Ectodermal cell (in vitro differentiated cells): ENCODE data around the gene NIPAL4.

Experiments used
- H3K27ac ChIP-seq: 2 replicates; pipeline ENCODE4 v1.7.0; 2013; ENCODE audit warnings: mild to moderate bottlenecking, low read depth, low read length; ENCODE audit not compliant: insufficient read depth, poor library complexity, severe bottlenecking
- H3K27me3 ChIP-seq: 2 replicates; pipeline ENCODE4 v1.7.0; 2013; ENCODE audit warnings: mild to moderate bottlenecking, low read length; ENCODE audit not compliant: insufficient read depth, control insufficient read depth, poor library complexity, severe bottlenecking
- H3K36me3 ChIP-seq: one replicate; pipeline ENCODE4 v1.7.0; 2013; ENCODE audit warnings: low read length; ENCODE audit not compliant: control insufficient read depth, insufficient read depth
- H3K4me1 ChIP-seq: one replicate; pipeline ENCODE4 v1.7.0; 2013; ENCODE audit warnings: low read length; ENCODE audit not compliant: control insufficient read depth, insufficient read depth
- H3K4me3 ChIP-seq: 2 replicates; pipeline ENCODE4 v1.7.0; 2013; ENCODE audit warnings: low read depth, low read length, control low read depth; ENCODE audit not compliant: insufficient read depth
- H3K9me3 ChIP-seq: 2 replicates; pipeline ENCODE4 v1.7.0; 2013; ENCODE audit warnings: mild to moderate bottlenecking, low read length, moderate library complexity; ENCODE audit not compliant: control insufficient read depth
- WGBS, 2 experiments: methylation state at CpG; one replicate each; pipeline ENCODE4 v1.1.7; 2013; ENCODE audit warnings: missing lambda C conversion rate in 2 of 2; 5-methylcytosine and 5-hydroxymethylcytosine counted together

NIPAL4 gene

DNA sequence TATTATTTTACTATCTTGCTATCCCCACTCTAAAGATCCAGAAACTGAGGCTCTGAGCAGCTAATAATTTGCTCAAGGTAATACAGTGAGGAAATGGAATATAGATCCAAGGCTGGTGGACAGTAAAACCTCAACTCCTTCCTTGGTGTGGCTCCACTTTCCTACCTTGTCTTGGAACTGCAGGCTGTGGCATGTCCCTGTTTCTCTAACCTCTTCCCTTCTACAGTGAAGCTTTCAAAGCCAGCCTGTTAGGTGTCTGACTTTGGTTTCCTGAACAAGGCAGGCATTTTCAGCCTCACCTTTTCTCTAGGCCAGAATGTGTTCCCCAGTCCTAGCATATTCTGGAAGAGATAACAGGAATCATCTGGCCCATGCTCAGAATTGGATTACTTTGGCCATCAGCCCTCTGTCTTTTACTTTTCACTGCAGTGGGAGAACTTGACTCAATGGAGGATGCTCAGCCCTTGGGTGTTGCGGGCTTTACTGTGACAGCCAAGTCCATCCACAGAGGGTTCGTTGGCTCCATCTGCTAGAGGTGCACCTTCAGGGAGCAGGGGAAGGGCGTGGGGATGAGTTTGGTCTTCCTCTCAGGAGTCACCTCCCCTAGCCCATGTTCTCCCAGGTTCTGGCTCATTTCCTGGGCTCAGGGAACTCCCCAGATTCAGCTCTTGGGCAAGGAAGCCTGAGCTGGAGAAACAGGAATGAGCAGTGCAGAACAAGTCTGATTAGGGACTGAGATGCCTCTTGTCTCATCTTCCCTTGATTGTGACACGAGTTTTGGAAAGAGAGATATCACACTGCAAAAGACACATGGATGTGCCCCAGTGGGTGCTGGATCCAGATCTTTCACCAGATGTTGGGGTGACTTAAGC, 1.1 kb downstream of the NIPAL4 start:
- Histone ChIP-seq H3K27me3 (peaks cover 36% of the 10 kb centered on the region), H3K4me3 (no peak overlapping the region)
- WGBS, 2 experiments: 88 to 90% methylated on average over 4 of the region's 4 CpGs

DNA sequence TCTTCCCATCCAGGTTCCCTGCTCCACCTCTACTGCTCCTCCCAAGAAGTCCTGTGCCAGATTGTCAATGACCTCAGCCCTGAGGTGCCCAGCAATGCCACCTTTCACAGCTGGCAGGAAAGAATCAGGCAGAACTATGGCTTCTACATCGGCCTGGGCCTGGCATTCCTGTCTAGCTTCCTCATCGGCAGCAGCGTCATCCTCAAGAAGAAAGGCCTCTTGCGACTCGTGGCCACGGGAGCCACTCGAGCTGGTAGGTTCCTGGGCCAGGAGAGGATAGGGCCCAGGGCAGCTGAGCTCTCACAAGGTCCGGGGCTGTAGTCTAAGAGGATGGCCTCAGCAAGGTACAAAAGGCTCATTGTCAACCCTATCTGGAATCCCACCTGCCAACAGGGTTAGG, 3.1 kb downstream of the NIPAL4 start:
- Histone ChIP-seq H3K27me3 (peaks cover 36% of the 10 kb centered on the region), H3K4me1 (peaks cover 4% of the 10 kb centered on the region), H3K4me3 (no peak overlapping the region), H3K9me3 (no peaks in the 10 kb centered on the region), H3K36me3 (no peaks in the 10 kb centered on the region), H3K27ac (no peak overlapping the region)
- 86 to 88% methylated on average over 8 of the region's 8 CpGs for WGBS, 2 experiments

More for the DNA sequence above, 1.1 kb downstream of the NIPAL4 start:
- H3K36me3 ChIP-seq: no peaks in the 10 kb centered on the region
- H3K27ac ChIP-seq: no peak overlapping the region
- peaks cover 5% of the 10 kb centered on the region for H3K4me1 ChIP-seq
- no peaks in the 10 kb centered on the region for H3K9me3 ChIP-seq

DNA sequence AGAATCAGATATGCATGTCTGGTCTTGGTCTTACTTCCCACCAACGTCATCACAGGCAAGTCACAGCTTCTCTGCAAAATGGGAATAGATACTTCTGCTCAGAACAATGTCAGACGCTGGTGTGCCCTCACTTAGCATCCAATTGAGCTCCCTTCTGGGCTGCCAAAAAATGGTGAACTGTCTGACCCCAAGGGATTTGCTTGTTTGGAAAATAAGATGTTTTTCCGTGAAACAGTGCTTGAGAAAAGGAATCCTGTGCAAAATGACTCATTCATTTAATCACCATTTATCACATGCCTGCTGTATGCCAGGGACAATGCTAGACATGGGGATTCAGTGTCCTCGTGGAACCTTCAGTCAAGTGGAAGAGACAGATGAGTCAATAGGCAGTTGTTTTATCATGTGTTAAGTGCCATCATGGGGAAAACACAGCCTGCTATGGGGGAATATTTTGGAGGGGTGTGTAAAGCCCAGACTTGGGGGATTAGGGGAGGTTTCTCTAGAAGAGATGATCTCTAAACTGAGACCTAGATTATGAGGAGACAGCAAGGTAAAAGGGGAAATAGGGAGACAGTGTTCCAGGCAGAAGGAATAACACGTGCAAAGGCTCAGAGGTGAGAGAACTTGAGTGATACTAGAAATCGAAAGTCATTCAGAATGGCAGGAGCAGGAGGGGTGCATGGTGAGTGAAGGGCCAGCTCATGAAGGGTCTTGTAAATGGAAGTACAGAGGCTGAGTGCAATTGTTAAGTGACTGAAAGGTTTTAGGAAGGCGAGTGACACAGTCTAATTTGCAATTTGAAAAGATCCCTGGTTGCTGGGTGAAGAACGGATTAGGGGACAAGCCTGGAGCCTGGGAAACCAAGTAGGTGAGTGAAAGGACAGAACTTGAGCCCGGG, 3.9 kb downstream of the NIPAL4 start:
- Histone ChIP-seq H3K36me3 (no peaks in the 10 kb centered on the region), H3K4me1 (no peaks in the 10 kb centered on the region), H3K4me3 (no peak overlapping the region), H3K27ac (no peak overlapping the region), H3K9me3 (no peaks in the 10 kb centered on the region), H3K27me3 (peaks cover 33% of the 10 kb centered on the region)
- 59 to 61% methylated on average over 9 of the region's 9 CpGs for WGBS, 2 experiments

DNA sequence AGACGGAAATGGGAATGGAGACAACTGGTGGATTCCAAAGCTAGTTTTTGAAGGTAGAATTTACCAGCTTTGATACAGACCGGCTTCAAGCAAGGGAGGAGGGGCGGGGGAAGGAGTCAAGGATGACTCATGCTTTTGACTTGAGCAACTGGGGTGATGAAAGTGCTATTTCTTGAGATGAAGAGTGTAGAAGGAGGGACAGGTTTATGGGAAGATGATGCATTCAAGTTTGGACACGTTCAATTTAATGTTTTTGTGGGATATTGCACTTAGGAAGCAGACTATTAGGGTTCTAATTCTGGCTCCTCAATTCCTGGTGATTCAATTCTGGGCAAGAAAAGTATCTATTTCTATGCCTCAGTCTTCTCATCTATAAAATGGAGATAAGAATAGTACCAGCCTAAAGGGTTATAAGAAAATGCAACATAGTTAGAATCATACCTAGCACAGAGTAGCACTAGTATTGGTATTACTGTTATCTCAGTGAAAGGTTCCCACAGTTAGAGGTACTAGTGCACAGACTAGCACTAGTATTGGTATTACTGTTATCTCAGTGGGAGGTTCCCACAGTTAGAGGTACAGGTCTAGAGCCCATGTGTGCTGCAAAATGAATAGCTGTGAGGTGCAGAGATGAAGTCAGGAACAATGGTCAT, 4.6 kb downstream of the NIPAL4 start:
- H3K36me3 ChIP-seq: no peaks in the 10 kb centered on the region
- 22 to 27% methylated on average over 4 of the region's 4 CpGs for WGBS, 2 experiments
- H3K4me3 ChIP-seq: no peak overlapping the region
- H3K9me3 ChIP-seq: no peaks in the 10 kb centered on the region
- peaks cover 25% of the 10 kb centered on the region for H3K27me3 ChIP-seq
- H3K27ac ChIP-seq: no peak overlapping the region
- H3K4me1 ChIP-seq: no peaks in the 10 kb centered on the region

DNA sequence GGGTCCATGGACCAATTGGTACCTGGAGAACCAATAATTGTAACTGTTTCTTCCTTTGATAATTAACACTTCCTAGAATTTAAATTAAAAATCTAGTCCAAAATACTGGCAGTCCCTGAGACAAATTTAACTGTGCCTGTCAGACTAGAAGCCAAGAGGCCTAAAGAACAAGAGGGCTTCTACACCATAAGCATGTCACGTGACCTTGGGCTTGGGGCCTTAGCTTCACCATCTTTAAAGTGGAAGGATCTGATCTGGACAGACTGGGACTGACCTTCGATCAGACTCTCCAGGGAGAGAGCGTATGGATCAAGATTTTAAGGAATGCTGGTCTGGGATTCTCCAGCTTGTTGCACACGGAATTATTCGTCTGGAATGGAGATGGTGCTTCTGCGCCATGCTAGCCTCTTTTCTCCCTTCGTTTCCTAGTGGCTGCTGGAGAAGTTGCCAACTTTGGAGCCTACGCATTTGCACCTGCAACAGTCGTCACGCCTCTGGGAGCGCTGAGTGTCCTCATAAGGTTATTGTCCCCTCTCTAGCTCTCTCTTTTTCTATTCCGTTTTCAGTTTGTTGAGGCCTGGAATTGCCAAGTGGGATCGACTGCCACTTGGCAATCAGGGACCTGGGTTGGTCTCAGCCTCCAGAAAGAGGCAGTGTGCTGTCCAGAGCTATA, 8.4 kb downstream of the NIPAL4 start:
- H3K4me3 ChIP-seq: no peak overlapping the region
- H3K36me3 ChIP-seq: no peaks in the 10 kb centered on the region
- no peaks in the 10 kb centered on the region for H3K27me3 ChIP-seq
- H3K9me3 ChIP-seq: no peaks in the 10 kb centered on the region
- H3K27ac ChIP-seq: no peak overlapping the region
- WGBS, 2 experiments: 94 to 95% methylated on average over 13 of the region's 13 CpGs
- H3K4me1 ChIP-seq: no peaks in the 10 kb centered on the region

DNA sequence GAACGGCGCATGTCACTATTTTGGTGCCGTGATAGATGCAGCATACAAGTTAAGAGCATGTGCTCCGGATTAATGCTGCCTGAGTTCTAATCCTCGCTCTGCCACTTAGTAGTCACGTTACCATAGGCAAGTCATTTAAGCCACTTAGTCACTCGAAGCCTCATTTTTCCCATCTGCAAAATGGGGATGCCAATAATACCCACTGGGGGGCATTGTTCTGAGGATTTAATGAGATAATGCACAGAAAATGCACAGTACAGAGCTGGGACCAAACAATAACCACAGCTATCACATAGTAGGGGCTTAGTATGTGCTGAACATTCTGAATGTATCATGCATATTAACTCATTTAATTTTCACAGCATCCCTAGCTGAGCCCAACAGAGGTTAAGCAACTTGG, 9.1 kb downstream of the NIPAL4 start:
- Histone ChIP-seq H3K27me3 (no peaks in the 10 kb centered on the region), H3K4me3 (no peak overlapping the region), H3K4me1 (no peaks in the 10 kb centered on the region)

DNA sequence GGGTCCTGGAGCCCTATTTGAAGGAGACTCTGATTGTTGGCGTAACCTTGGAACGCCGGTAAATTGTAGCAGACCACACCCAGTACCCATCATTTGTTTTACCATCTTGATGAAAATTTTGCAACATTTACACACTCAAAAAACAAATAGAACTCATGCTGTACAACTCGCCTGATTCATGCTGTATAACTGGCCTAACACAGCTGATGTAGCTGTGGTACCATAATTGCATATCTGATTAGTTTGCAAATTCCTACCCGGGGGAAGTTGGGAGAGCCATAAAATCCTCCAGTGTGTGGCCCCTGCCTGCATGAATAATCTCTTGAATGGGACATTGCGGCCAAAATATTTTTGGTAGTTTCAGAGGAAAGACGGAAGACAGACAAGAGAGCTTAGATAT, 9.7 kb downstream of the NIPAL4 start:
- Histone ChIP-seq H3K27me3 (no peaks in the 10 kb centered on the region), H3K36me3 (no peaks in the 10 kb centered on the region), H3K27ac (no peak overlapping the region), H3K9me3 (no peaks in the 10 kb centered on the region), H3K4me3 (no peak overlapping the region), H3K4me1 (no peaks in the 10 kb centered on the region)
- WGBS, 2 experiments: 92 to 93% methylated on average over 7 of the region's 7 CpGs

More for the DNA sequence above, 9.1 kb downstream of the NIPAL4 start:
- no peaks in the 10 kb centered on the region for H3K36me3 ChIP-seq
- H3K9me3 ChIP-seq: no peaks in the 10 kb centered on the region
- H3K27ac ChIP-seq: no peak overlapping the region
- 95 to 97% methylated on average over 7 of the region's 7 CpGs for WGBS, 2 experiments

DNA sequence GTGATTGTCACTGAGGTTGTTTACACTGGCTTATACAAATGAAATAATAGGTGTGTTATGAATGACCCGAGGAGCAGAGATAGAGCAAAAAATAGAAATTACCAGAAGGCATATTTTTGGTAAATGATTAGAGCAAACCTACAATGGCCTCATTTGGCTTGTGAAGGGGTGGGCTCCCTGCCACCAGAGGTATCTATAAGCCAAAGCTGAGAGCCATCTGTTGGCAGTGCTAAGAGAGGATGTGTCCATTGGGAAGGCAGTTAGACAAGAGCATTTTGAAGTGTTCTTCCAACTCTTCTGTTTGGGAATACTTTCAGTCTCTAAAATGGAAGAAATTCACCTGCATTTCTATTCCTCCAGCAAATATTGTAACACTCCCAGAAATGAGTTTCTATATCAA, 10.6 kb downstream of the NIPAL4 start:
- no peak overlapping the region for H3K4me3 ChIP-seq
- 88 to 100% methylated on average over 1 of the region's 1 CpG for WGBS, 2 experiments
- no peaks in the 10 kb centered on the region for H3K4me1 ChIP-seq
- H3K36me3 ChIP-seq: no peaks in the 10 kb centered on the region
- H3K27ac ChIP-seq: no peak overlapping the region
- no peaks in the 10 kb centered on the region for H3K27me3 ChIP-seq
- no peaks in the 10 kb centered on the region for H3K9me3 ChIP-seq

DNA sequence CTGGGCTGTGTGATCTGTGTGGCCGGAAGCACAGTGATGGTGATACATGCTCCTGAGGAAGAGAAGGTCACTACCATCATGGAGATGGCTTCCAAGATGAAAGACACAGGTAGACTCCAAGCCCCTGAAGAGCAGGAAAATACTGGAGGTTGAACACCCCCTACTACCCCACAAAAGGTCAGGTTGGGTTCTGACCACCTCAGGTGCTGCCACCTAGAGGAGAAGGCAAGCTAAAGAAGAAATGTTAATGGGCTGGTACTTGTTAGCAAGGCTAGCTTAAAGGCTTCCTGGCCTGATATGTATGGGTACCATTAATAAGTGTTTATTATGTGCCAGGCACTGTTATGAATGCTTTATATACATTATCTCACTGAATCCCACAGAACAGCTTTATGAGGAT, 11.7 kb downstream of the NIPAL4 start:
- Histone ChIP-seq H3K9me3 (no peaks in the 10 kb centered on the region), H3K4me3 (no peak overlapping the region), H3K4me1 (no peaks in the 10 kb centered on the region), H3K27me3 (no peaks in the 10 kb centered on the region), H3K36me3 (no peaks in the 10 kb centered on the region), H3K27ac (no peak overlapping the region)
- WGBS, 2 experiments: 94 to 100% methylated on average over 1 of the region's 1 CpG
